HG03097 (cell line): ENCODE data around the gene TNFRSF1B.

Experiments used
- ATAC-seq: cut with Tn5 transposase; IDR thresholded peaks from one replicate; pipeline ENCODE4 v1.9.1; 2021; ENCODE audit not compliant: unreplicated experiment, low FRiP score

Gene TNFRSF1B

DNA sequence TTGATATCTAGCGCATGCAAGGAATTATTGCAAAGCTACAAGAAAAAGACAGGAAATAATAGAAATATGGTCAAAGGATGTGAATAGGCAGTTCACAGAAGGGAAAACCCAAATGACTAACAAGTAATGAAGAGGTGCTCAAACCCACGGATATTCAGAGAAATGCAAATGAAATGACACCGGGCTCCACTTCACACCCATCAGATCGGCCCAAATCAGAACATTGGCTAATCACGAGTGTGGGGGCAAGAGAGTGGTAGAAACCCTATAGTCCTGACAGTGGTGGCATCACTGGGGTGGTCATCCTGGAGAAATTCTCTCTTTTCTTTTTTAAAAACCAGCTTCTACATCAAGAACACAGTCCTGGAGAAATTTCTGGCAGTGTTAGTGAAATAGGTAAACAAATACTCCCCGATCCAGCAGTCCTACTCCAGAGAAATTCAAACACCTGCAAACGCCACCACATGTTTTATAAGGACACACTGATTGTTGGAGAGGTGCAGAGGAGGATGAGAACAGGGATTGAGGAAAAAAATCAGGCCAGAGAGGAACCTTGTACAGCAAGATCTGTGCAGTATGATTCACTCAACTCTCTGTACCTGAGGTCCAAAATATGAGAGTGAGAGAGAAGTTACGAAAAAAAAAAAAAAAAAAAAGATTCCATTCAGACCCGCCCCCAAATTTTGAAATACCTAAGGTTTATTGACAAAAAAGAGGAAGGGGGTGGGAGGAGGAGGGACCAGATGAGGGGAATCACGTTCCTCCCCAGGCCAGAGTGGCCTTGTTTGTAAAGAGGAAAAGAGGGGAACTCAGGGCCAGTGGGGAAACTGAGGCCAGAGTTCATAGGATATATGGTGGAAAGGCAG lies 9.2 kb upstream of the TNFRSF1B start:
- ATAC-seq, result no peak

DNA sequence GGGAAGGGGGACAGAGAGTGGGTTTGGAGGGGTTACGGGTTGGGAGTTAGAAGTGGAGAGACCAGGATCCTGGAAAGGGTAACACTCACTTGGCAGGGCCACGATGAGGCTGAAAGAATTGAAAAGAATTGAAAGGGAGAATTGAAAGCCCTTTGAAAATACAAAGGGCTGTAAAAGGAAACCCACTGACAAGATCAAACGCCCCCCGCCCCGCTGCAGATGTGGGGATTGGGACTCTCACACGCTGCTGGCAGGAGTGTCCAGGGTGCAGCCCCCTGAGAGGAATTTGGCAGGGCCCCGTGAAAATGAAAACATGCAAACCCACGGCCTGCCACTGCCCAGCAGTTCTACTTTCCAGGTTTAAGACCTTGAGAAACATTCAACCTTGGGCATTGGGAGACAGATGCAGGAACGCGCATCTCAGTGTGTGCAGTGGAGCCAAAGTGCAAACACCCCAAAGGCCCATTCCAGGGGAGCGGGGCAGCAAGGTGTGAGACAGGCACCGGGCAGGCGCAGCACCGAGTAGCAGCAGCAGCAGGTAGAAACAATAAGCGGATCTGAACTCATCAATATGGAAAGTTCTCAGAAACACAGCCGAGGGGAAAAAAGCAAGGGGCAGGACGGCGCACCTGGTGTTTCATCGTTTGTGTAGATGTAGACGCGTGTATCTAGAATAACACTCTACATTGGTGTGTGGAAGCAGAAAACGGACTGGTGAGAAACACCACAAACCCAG lies 8.3 kb upstream of the TNFRSF1B start:
- ATAC-seq, result no peak

DNA sequence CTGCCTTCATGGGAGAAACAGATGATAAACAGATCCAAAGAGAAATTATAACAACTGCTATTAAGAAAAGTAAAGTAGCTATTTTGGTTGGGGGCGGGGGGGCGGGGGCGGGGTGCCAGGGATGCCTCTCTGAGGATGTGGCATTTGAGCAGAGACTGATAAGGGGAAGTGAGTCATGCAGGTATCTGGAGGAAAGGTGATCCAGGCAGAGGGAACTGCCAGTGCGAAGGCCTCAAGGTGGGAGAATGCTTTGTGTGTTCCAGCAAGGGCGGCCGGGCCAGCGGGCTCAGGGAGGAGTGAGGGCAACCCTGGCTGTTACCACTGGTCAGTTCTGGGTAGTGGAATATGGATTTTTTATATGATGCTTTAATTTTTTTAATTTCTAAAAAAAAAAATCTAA lies 7.0 kb upstream of the TNFRSF1B start:
- no peak for ATAC-seq

DNA sequence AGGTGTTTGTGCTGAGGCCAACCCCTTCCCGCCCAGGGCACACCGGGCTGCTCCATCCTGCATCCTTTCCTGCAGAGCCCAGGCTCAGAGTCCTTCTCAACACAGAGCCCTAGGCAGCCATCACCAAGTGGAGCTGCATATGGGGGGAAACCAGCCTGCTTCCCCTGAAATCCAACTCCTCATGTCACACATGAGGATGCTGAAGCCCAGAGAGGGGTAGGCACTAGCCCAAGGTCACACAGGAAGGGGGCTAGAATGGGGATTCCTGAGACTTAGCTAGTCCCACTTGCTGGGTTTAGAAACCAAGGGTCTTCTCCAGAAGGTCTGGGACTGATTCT lies 5.5 kb upstream of the TNFRSF1B start:
- no peak for ATAC-seq

DNA sequence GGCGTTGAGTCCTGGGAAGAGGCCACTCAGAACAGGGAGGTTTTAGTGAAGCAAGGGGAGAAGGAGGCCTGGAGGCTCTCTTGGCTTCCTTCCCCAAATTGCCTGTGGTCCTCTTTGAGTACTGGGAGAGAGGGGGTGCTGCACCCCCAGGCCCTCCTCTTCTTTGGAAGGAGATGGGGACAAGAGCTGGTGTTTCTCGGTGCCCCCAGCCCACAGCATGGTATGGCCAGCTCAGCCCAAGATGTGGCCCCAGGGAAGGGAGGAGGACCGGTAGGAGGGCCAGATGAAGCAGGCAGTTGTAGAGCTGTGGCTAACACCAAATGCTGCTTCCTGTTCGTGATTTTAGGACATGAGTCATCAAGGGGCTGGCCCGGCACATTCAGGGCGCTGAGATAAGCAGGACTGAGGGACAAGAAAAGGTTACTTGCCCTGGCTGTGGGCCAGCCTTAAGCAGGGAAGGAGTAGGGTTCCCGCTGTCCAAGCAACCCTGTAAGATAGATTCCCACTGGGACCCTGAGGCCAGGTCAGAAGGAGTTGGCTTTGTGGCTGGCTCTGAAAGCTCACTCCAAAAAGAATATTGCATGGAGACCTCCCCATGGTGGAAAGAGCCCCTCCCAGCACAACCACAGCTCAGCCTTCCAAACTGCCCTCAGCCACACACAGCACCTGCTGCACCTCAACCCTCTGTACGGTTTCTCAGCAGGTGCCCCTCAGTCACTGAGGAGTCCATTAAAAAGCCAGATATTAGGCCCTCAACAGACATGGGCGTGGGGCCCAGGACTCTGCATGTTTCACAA lies 4.9 kb upstream of the TNFRSF1B start:
- peak; percentile 60 for ATAC-seq

DNA sequence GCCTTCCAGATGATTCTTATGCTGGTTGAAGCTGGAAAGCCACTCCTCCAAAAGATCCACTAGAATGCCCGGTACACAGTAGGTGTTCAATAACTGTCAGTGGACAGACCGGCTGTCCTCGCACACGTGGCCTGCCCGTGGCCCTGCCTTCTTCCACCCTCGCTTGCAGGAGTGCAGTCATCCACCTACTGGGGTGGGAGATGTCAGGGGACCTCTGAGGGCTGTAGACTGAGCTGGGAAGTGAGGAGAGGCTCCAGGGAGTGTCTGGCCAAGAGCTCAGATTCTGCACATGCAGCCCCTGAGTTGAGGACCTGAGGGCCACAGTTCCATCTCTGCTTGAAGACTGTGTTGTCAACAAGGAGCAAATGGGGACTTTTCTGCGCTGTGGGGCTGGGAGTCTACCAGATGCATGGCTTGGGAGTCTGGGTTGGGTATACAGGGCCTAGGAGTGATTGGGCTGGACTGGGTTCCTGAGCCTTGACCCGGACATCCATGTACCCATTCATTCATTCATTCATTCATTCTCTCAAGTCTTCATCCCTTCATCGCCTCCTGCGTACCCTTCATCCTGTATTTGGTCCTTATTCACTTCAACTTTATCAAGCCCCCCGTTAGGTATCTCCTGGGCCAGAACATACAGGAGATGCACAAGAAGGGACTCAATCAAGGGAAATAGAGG lies 4.2 kb upstream of the TNFRSF1B start:
- ATAC-seq, result no peak

DNA sequence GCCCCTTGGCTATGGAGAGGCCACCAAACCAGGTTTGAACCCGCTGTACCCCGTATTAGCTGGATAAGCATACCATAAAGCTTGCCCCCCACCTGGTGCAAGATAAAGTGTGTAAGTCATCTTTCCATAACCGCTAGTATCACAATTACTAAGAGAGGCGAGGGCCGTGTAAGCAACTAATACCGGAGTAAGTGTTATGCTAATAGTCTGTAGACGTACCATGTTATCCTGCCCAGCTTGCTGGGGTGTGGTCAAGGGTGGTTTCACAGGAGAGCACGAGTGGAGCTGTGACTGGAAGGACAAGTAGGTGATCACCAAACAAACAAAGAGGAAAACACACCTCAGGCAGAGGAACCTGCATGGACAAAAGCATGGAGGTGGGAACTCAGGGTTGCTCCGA lies 3.6 kb upstream of the TNFRSF1B start:
- ATAC-seq, result no peak

DNA sequence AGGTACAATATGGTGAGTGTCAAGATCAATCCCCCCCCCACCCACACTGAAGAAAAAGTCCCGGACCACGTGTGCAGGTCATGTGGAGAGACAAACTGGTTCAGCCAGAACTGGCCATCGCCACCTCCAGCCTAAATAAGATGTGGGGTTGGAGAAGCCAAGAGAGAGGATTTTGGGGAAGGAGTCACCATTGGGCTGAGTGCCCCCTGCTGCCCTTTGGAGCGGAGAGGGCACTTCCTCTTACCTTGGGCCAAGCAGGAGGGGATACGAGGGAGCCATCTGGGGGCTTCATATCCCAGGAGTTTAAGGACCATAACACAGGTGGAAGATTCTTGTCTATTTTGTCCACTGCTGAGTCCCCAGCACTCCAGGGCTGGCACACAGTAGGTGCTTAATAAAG lies 2.6 kb upstream of the TNFRSF1B start:
- no peak for ATAC-seq

DNA sequence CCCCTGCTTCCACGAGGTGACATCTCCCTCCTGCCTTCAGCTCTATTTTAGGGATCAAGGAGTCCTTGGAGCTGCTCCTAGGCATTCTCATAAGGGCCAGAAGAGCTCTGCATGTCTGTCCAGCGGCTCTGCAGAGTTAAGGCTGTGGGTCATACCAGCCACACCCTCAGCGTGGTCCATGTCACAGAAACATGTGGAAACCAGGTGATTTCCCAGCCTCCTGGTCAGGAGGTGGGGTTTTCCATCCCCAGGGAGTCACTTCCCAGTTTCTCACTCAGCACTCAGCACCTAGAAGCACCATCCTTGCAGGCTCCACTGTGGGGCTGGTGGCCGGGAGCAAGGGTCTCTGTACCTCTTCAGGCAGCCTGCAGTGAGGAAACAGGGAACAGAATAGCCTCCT lies 1.4 kb upstream of the TNFRSF1B start:
- no peak for ATAC-seq

DNA sequence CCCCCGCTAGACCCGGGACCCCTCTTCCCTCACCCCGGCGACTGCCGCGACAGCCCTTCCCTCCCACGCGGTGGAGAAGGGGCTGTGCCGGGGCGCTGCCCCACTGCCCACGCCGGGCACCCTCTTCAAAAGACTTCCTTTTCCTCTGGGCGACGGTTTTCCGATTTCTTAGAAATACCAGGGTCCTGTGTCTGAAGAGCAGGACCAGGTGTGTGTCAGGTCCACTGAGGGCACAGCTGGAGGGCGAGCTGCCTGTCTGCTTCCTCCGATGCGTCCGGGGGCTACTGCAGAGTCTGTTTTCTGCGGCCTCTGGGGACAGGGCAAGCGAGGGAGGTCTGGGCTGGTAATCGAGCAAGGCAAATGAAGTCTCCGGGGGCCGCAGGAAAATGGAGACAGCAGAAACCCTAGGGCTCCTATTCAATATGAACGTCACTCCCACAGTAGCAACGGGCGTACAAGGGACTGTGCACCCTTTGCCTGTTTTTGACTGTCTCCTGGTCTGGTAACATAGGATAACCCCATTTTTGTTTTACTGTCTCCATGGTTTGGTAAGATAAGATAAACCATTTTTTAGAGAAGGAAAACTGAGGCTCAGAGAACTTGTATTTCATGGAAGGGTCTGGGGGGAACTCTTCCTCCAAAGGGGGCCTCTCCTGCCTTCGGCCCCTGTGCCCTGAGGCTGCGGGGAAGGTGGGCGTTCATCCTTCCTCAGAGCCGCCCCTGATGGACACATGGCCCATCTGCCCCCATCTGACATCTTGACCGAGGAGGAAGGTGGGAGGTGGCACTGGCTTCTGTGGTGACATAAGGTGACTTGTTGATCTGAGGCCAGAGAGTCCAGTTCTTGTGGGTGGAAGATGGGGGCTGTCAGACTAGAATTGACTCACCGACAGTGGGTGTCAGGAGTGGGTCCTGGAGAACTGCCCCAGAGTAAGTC lies 970 bp downstream of the TNFRSF1B start:
- peak; percentile 8 for ATAC-seq

DNA sequence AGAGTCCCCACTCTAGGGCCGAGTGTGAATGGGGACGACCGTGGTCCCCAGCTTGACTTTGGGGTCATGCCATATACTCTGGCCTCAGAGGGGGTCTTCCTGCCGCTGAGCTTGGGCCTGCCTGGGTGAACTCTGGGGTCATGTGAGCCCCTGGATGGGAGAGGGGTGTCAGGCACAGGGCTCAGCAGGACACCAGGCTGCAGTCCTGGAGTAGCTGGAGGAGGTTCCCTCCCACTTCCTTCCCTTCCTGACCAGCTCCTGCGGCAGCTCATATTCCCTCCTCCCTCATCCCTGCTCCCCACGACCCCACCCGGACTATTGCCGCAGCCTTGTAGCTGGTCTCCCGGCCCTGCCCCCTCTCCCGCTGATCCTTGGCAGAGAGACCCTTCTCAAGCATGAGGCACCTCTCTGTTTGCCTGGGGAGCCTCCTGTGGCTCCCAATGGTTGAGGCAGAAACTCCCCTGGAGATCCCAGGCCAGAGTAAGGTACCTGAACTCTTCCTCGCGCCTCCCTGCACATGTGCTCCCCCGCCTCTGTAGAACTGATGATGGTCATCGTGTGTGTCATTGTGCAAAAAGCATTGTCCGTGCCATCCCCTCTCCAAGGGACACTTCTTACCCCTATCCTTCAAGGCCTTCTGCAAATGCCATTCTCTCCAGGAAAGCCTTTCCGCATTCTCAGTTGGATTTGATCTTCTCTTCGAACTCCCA lies 1.8 kb downstream of the TNFRSF1B start:
- ATAC-seq, result no peak

DNA sequence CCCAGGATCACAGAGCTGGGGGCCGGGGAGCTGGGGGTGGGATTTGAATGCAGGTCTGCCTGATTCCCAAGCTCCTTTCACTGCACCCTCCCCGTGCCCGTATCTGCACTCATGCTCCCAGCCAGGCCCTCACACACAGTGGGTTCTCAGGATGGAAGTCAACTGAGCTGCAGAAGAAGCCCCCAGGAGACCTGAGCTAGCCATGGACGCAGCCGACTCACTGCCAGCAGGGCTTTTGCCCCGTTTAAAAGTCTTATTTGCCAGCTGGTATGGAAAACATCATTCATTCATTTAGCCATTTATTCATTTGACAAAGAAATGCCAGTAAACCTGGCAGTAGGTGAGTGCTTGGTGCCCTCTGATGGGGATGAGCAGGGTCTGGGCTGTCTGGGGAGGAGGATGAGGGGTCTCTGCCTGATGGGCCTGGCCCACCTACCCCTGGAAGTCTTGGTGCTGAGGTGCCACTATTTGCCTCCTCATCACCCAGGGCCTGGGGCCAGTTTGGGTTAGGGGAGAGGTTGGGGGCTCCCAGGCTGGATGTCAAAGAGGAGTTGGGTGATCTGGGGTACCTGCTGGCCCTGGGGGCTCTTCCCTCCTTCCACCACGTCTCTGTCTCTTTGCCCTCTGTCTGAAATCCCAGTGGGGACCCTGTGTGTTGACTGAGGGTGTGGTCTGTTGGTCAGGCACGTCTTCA lies 2.8 kb downstream of the TNFRSF1B start:
- no peak for ATAC-seq

DNA sequence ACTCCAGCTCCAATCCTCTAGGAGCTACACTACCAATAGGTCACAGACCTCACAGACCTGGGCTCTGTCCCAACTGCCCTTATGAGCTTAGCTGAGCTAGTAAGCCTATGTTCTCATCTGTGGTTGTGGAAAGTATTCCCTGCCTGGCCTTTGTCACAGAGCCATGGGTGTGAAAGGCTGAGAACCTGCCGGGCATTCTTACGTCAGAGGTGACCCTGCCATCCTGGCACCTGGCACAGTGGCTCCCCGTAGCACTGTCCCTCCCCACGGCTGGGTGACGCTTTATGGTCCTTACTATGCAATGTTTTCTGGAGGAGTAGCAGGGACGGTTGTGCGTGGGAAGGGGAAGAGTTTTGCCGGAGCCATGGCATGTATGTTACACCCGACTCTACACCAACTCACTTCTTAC lies 3.5 kb downstream of the TNFRSF1B start:
- ATAC-seq, result no peak

DNA sequence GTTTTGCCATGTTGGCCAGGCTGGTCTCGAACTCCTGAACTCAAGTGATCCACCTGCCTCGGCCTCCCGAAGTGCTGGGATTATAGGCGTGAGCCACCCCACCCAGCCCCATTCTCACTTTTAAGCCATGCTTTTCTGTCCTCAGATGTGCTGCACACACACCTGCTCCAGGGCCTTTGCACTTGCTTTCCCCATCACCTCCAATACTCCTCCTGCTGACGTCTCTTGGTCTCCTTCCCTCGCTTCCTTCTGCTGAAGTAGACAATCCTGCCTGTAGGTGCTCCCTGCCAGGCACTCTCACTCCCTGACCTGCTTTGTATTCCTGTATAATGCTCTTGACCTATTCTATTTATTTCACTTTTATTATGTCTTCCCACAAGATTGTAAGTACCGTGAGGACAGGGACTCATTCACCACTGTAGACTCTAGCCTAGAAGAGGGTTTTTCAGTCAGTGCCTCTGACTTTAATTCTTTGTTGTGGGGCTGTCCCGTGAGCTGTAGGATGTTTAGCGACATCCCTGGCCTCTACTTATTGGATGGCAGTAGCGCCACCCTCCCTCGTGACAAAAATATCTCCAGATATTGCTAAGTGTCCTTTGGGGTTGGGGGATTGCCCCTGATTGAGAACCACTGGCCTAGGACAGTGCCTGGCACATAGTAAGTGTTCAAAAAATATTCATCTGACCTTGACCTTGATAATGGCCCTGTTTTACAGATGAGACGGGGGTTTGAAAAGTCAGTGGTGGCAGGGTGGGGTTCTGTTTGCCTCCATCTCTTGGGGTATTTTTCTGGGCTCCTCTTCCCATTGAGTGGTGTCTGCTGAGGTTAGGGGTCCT lies 4.6 kb downstream of the TNFRSF1B start:
- no peak for ATAC-seq

DNA sequence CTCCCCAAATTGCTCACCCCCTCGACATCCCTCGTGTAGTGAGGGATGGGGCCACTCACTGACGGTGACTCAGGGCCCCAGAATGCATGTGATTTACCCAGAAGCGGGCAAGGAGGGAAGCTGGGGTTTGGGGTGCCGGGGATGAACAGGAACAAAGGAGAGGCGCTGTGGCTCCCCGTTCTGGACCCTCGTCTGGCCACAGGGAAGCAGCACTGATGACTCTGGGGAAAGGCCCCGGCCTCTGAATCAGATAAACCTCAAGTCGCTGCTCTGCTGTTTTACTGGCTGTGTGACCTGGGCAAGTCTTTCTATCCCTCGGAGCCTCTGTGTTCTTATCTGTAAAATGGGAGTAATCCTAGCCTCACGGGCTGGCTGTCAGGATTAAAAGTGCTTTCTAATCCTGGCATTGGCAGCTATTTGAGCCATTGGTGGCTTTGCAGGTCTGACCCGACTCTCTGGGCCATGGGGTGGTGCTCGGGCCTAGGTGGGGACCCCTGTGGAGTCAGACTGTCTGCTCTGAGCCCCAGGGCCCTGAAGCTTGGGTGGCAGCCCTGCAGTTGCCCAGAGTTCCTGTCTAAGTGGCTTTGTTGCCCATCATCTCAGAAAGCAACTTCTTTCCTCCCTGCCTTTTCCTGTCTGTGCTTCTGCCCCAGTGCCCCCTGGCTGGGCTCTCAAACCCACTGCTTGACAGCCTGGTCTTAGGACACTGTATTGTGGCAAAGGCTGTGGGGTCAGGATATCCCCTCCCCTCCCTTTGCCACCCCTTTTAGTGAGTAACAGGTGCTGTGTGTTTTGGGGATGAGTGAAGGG lies 5.5 kb downstream of the TNFRSF1B start:
- no peak for ATAC-seq

DNA sequence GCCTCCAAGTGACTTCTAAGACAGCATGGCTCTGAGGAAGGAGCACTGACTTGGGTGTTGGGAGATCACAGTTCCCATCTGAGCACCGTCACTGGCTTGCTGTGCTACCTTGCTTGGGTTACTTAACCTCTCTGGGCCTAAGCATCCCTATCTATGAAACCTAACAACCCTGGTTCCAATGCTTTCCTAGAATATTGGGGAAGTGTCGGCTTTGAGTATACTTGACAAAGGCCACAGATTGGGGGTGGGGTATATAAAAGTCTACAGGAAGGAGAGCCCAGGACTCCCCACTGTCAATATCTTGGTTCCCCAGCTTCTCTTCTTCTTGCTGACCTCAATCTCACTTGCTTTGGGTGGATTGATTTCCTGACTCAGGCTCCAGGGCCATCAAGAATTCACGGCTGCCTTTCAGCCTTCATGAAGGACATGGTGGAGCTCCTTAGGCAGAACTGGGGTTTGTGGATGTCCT lies 6.3 kb downstream of the TNFRSF1B start:
- ATAC-seq, result no peak

DNA sequence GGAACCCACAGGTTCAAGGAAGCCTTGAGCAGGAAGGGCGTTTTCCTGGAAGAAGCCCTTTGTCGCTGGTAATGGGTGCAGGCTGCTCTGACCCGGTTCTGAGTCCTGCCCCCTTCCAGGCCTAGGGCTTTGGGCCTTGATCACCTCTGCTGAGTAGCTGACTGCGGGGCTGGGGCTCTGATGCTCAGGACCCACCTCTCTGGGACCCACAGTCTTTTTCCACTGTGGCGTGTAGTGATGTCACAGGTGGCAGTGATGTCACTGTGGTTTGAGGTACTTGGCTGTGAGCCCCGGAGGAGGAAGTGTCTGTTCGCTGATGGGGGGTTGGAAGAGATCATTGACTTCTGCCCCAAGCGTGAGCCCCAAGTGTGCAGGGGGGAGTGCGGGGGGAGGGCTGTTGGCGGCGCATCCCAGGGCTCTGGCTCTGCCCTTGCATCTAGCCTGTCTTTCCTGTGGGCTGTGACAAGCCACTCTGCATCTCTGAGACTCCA lies 6.9 kb downstream of the TNFRSF1B start:
- ATAC-seq, result no peak
